H1 (cell line): ENCODE measurements around the gene MMP20.

Experiments used
- CBX8 ChIP-seq: fragments of 300-800, 300-1000 bp; sonication (generic); IDR thresholded peaks from 2 replicates; pipeline ENCODE4 v1.7.1; 2016; ENCODE audit warnings: low read depth, low read length, borderline replicate concordance
- CEBPB ChIP-seq: IDR thresholded peaks from 2 replicates; pipeline ENCODE4 v1.6.1; 2012; ENCODE audit warnings: low read depth, low read length
- EGR1 ChIP-seq: IDR thresholded peaks from 2 replicates; pipeline ENCODE4 v1.6.1; 2011; ENCODE audit warnings: low read depth, low read length, borderline replicate concordance
- SIX5 ChIP-seq: IDR thresholded peaks from 2 replicates; pipeline ENCODE4 v1.6.1; 2011; ENCODE audit warnings: mild to moderate bottlenecking, low read depth, low read length
- TAF1 ChIP-seq: IDR thresholded peaks from 2 replicates; pipeline ENCODE4 v1.6.1; 2011; ENCODE audit warnings: mild to moderate bottlenecking, low read depth, low read length
- TBP ChIP-seq: IDR thresholded peaks from 2 replicates; pipeline ENCODE4 v1.6.1; 2011; ENCODE audit warnings: low read depth, low read length, improper control_type of control experiment
- ZNF274 ChIP-seq: IDR thresholded peaks from 2 replicates; pipeline ENCODE4 v1.7.0; 2012; ENCODE audit warnings: low read length, borderline replicate concordance; ENCODE audit errors: extremely low read depth
- TF ChIP-seq, protein P1 (sequence below), 3 experiments: IDR thresholded peaks; 1 replicate in 2 of 3; 2 replicates in 1 of 3; pipeline versions ENCODE4 v1.5.1 to v1.6.1; 2011; ENCODE audit warnings: low read length in 3 of 3, mild to moderate bottlenecking in 3 of 3, inconsistent platforms in 2 of 3, low read depth in 1 of 3, moderate library complexity in 1 of 3; ENCODE audit not compliant: insufficient read depth in 1 of 3; ENCODE audit errors: control extremely low read depth in 1 of 3

DNA sequence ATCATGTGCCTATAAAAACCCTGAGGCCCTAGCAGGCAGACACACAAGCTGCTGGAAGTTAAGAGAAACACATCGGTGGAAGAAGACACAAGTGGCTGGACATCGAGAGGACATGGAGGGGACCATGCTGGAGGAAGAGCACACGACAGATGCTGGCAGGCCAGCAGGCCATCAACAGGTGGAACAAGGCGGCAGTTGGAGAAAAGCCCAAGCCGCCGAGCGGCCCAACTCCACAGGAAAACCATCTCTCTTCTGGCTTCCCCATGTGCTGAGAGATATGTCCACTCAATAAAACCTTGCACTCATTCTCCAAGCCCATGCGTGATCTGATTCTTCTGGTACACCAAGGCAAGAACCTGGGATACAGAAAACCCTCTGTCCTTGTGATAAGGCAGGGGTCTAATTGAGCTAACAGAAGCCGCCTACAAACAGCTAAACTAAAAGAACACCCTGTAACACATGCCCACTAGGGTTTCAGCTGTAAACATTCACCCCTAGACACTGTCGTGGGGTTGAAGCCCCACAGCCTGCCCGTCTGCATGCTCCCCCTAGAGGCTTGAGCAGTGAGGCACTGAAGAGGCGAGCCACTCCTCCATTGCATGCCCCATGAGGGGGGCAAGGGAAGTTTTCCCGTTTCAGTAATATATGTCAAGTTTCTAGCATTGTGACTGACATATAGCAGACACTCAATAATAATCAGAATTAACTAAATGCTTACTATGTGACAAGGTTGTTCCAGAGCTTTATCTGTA is 39.0 kb upstream of the MMP20 start:
- no peak for TF ChIP-seq EGR1
- no peak for TF ChIP-seq TBP
- TF ChIP-seq ZNF274, result no peak
- TF ChIP-seq TAF1, result no peak
- TF ChIP-seq CEBPB, result no peak
- TF ChIP-seq SIX5, result no peak
- TF ChIP-seq, protein P1, sequence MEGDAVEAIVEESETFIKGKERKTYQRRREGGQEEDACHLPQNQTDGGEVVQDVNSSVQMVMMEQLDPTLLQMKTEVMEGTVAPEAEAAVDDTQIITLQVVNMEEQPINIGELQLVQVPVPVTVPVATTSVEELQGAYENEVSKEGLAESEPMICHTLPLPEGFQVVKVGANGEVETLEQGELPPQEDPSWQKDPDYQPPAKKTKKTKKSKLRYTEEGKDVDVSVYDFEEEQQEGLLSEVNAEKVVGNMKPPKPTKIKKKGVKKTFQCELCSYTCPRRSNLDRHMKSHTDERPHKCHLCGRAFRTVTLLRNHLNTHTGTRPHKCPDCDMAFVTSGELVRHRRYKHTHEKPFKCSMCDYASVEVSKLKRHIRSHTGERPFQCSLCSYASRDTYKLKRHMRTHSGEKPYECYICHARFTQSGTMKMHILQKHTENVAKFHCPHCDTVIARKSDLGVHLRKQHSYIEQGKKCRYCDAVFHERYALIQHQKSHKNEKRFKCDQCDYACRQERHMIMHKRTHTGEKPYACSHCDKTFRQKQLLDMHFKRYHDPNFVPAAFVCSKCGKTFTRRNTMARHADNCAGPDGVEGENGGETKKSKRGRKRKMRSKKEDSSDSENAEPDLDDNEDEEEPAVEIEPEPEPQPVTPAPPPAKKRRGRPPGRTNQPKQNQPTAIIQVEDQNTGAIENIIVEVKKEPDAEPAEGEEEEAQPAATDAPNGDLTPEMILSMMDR (IDR thresholded peaks at IDR 0.05; ENCODE audit: control extremely low read depth in 1 of 3, insufficient read depth in 1 of 3, low read depth in 1 of 3, low read length in 3 of 3), result peak; percentile 65 to 77 (median 68)
- TF ChIP-seq CBX8, result no peak
